ENCODE data around the gene STARD10. TPM values are rescaled to one million over a fixed set of nuclear protein-coding genes. Genes with fewer than 3 reads are reported as not detected.

Gene STARD10
- total and polyA plus RNA-seq, 2 of the 8 experiments (the other 6 are each of a cell fraction or from before 2014, with no cell fraction given) = 23.7 to 35.7 TPM

- no peak for DNase-seq (ENCODE audit: low read depth in 1 of 2, low spot score in 2 of 2)
- H3K27me3 ChIP-seq (replicated peaks in 1 of 4; ENCODE audit: control insufficient read depth in 3 of 4, extremely low read depth in 1 of 4, insufficient read depth in 3 of 4, low read length in 3 of 4) = no peaks in the 10 kb centered on the region
- H3K23me2 ChIP-seq (ENCODE audit: low read depth, low read length) = peaks cover 2% of the 10 kb centered on the region; the same call in 1 of the 2 replicates
- H4K8ac ChIP-seq (ENCODE audit: extremely low read depth, insufficient read depth, low read length) = no peak overlapping the region; the same call in 1 of the 2 replicates
- H4K5ac ChIP-seq (ENCODE audit: insufficient read length, low read depth, low read length) = no peak overlapping the region
- H3K4me1 ChIP-seq (replicated peaks in 1 of 4; ENCODE audit: control insufficient read depth in 3 of 4, insufficient read depth in 4 of 4, low read length in 3 of 4) = peaks cover 11 to 40% (median 33%) of the 10 kb centered on the region in 4 experiments
- no peak overlapping the region for H3K9ac ChIP-seq (replicated peaks in 1 of 4; ENCODE audit: extremely low read depth in 1 of 4, low read depth in 3 of 4, low read length in 3 of 4)
- no peak overlapping the region for H3K14ac ChIP-seq (ENCODE audit: insufficient read length)
- H2BK5ac ChIP-seq (ENCODE audit: low read depth, low read length) = peak overlapping the region; percentile 77; the same call in 1 of the 2 replicates
- WGBS, 2 experiments (ENCODE audit: extremely low coverage in 1 of 2, insufficient coverage in 1 of 2, insufficient read length in 1 of 2, insufficient replicate concordance in 2 of 2, low coverage in 1 of 2, low lambda C conversion rate in 2 of 2, missing lambda C conversion rate in 1 of 2) = 87% methylated on average over 5 of the region's 5 CpGs; no CpG with 5 or more reads in 1 of the 2 experiments
- H4K20me1 ChIP-seq (replicated peaks in 1 of 2; ENCODE audit: control insufficient read depth in 1 of 2, insufficient read depth in 2 of 2, low read length in 2 of 2) = peaks cover 1 to 12% of the 10 kb centered on the region in 2 experiments
- H2BK20ac ChIP-seq (ENCODE audit: low read length) = 0 out of 2 replicates have a peak overlapping the region, but pooled peaks have one; percentile 32
- H2BK15ac ChIP-seq (ENCODE audit: low read length) = peak overlapping the region; percentile 81; the same call in 1 of the 2 replicates
- no peak overlapping the region for H2BK120ac ChIP-seq (replicated peaks; ENCODE audit: low read depth, low read length)
- peak overlapping the region; percentile 59 to 63 for H3K4me2 ChIP-seq (ENCODE audit: insufficient read depth in 1 of 2, low read depth in 2 of 2, low read length in 2 of 2)
- H3K79me2 ChIP-seq (ENCODE audit: control insufficient read depth in 1 of 2, insufficient read depth in 2 of 2, low read length in 2 of 2) = no peaks in the 10 kb centered on the region
- no peak for FAIRE-seq
- no peak overlapping the region for H3K56ac ChIP-seq (replicated peaks; ENCODE audit: insufficient read length, low read depth, low read length)
- H3K79me1 ChIP-seq (ENCODE audit: low read depth, low read length) = no peaks in the 10 kb centered on the region; the same call in 1 of the 2 replicates
- H3K4me3 ChIP-seq (ENCODE audit: extremely low read depth in 1 of 4, insufficient read depth in 2 of 4, low read depth in 3 of 4, low read length in 4 of 4) = peak overlapping the region in 1 of 4 experiments; percentile 17; a peak in 1 of 8 replicates
- peak overlapping the region; percentile 35 for H4K91ac ChIP-seq (replicated peaks; ENCODE audit: insufficient read length, low read length)
- H3K4ac ChIP-seq (replicated peaks; ENCODE audit: insufficient read length, low read depth, low read length) = peak overlapping the region; percentile 6
- no peak overlapping the region for H2AFZ ChIP-seq (ENCODE audit: low read length)
- TF ChIP-seq KDM5A (IDR thresholded peaks at IDR 0.05; ENCODE audit: low read length) (no peak), RBBP5 (IDR thresholded peaks at IDR 0.05; ENCODE audit: borderline replicate concordance, low read depth, low read length) (no peak), FOSL1 (IDR thresholded peaks at IDR 0.05; ENCODE audit: insufficient read depth, low read depth, low read length) (no peak), HDAC6 (IDR thresholded peaks at IDR 0.05; ENCODE audit: low read depth, low read length) (no peak), GTF2F1 (IDR thresholded peaks at IDR 0.05; ENCODE audit: borderline replicate concordance, low read depth, low read length) (no peak), KDM1A (IDR thresholded peaks at IDR 0.05; ENCODE audit: borderline replicate concordance, low read length) (no peak), BACH1 (IDR thresholded peaks at IDR 0.05; ENCODE audit: low read length) (no peak), NRF1 (IDR thresholded peaks at IDR 0.05; ENCODE audit: low read depth, low read length) (no peak), GABPA (IDR thresholded peaks at IDR 0.05; ENCODE audit: borderline replicate concordance, insufficient read depth, low read length) (no peak), ASH2L (IDR thresholded peaks at IDR 0.05; ENCODE audit: low read length) (no peak), TEAD4 (IDR thresholded peaks at IDR 0.05; ENCODE audit: low read depth, low read length) (no peak)
- peaks cover 0 to 2% (median 0%) of the 10 kb centered on the region in 4 experiments; a peak in 1 of 8 replicates for H3K36me3 ChIP-seq (ENCODE audit: control insufficient read depth in 2 of 4, insufficient read depth in 4 of 4, low read length in 3 of 4)
- peak overlapping the region; percentile 75; the same call in 1 of the 2 replicates for H2BK12ac ChIP-seq (ENCODE audit: low read depth, low read length)
- H2AK5ac ChIP-seq (ENCODE audit: low read depth, low read length) = no peak overlapping the region
- H3K23ac ChIP-seq (ENCODE audit: insufficient read length) = no peak overlapping the region
- no peak overlapping the region; the same call in 1 of the 2 replicates for H3K27ac ChIP-seq (ENCODE audit: low read depth, low read length)
- no peaks in the 10 kb centered on the region for H3K9me3 ChIP-seq (ENCODE audit: insufficient read depth in 2 of 2, low read depth in 1 of 2, low read length in 1 of 2)
- ChIA-PET POLR2A (ENCODE audit: partially characterized antibody) (interaction anchor here (0.9 kb wide), 1 partner anchor 15 kb away, joined by 3 read pairs; no protein-coding TSS in a partner anchor), CTCF (ENCODE audit: partially characterized antibody) (interaction anchor here (0.9 to 2.4 kb wide), 6 partner anchors 10 to 111 kb away, joined by 3 to 9 read pairs (median 4); no protein-coding TSS in a partner anchor)
- peak overlapping the region; percentile 81 for H3K18ac ChIP-seq (ENCODE audit: extremely low read depth, low read length)
These were observed 87.3 kb downstream of the STARD10 start for GRCh38 chr11:72706579-72706978.

Data from H1 (cell line).